HG03558 (cell line): Measurements from ENCODE around the gene PLAC1.

Experiments used
- ATAC-seq: cut with Tn5 transposase; IDR thresholded peaks from one replicate; pipeline ENCODE4 v1.9.1; 2021; ENCODE audit warnings: moderate number of reproducible peaks; ENCODE audit not compliant: unreplicated experiment; ENCODE audit errors: extremely low read depth

Gene PLAC1

DNA sequence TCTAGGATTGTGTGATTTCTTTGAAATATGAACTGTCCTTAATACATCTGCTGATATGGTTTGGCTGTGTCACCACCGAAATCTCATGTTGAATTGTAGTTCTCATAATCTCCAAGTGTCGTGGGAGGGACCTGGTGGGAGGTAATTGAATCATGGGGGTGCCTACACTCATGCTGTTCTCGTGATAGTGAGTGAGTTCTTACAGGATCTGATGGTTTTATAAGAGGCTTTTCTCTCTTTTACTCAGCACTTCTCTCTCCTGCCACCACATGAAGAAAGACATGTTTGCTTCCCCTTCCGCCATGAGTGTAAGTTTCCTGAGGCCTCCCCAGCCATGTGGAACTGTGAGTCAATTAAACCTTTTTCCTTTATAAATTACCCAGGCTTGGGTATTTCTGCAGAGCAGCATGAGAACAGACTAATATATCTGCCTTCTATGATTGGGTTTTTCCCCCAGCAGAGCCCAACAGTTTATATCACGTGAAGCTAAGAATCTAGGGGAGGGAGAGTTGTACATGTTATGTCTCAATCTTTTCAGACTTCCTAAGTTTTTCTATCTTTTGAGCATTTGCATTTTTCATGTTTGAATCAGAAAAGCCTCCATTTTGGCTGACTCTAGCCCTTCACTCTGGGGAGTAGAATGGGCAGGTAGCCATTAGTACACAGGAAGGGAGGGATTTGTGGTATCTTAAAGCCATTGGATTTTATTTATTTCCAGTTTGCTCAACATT is 58.9 kb downstream of the PLAC1 start:
- ATAC-seq, result no peak

GRCh38 chrX:134592303-134592702 is 66.0 kb downstream of the PLAC1 start:
- ATAC-seq, result no peak

DNA sequence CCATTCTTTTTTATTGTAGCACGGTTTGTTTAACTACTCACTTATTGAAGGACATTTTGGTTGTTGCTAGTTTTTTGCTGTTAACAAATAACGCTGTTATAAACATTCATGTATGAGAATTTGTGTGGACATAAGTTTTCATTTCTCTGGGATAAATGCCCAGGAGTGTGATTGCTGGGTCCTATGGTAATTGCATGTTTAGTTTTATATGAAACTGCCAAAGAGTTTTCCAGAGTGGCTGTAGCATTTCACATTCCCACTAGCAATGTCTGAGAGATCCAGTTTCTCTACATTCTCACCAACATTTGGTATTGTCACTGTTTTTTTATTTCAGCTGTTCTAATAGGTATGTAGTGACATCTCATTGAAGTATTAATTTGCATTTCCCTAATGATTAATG is 66.8 kb downstream of the PLAC1 start:
- ATAC-seq, result no peak

DNA sequence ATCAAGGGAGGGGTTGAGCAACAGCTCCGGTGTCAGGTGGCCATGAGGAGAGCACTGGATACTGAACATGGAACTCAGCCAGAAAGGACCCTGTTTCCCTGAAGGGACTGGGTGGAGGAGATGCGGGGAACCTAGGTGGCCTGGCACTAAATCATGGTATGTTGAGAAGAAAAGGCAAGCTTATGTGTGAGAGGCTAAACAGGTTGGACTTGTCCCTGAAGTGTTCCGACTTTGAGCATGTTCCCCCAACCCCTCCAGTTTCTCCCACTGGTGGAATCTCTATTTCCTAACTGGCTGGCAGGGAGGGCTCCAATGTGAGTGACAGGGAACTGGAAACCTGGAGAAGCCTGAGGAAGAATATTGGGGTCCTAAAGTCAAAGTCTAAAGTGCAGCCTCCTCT is 69.5 kb downstream of the PLAC1 start:
- no peak for ATAC-seq

DNA sequence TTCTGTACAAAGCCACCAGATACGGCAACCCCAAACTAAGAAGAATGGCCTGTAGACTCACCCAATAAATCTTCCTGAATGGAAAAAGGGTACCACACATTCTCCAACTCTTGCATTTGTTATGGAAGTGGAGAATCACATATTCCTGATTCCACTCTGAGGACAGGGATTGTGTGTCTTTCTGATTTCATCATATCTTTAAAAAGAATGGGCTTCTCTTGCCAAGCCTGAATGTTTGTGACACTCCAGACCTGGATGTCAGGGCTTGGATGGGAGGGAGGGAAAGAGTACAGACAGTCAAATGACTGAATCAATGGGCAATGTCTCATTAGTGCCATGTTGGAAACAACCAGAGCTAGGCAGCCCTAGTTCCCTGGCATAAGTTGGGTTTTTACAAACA is 77.4 kb downstream of the PLAC1 start:
- no peak for ATAC-seq

DNA sequence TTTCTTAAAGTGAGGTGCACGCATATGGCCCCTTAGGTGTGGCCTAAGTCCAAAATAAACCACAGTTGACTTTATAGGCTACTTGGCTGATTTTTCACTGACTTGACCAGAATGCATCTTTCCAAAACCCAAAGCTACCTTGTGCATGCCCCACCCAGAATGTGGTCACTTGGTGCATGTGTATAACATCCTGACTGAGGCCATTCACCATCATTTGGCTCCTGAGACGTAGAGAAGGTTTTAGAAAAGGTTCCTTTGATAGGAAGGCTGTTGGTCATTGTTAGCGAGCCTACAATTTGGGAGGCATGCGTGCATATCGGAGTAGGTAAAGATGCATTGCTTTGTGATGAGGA is 84.6 kb downstream of the PLAC1 start:
- no peak for ATAC-seq

- no peak for ATAC-seq
Observed at GRCh38 chrX:134572816-134573682, 85.2 kb downstream of the PLAC1 start.

DNA sequence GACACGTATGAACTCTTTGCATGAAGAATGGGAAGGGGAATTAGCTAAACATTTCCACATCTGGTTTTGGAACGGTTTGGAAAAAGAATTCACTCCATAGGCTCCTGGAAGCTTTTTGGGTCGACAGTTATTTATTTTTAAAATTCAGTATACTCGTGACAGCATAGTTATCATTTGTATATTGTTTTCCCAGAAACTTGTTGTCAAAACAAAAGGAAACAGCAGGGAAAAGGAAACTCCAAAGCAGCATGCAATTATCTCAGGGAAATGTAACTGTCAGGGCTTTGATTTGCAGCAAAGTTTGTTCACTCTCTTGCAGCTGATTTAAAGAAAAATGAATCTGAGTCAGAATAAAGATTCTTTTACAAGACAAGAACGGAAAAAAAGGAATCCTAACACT is 86.5 kb downstream of the PLAC1 start:
- no peak for ATAC-seq

DNA sequence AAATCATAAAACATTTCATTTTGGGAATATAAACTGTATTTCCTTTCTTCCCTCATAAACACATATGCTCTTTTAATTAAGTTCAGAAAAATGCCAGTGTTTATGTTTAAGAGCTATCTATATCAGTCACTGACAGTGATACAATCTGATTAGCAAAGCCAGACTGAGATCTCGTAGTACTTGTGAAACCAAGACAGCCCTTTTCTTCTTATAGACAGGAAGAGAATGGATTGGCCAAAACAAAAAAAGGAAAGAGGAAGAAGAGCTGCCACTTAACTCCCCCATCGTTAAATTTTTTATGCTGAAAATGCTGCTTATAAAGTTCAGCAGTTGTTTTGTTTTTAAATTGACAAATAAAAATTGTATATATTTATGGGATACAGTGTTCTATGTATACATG is 87.4 kb downstream of the PLAC1 start:
- no peak for ATAC-seq

- ATAC-seq, result no peak
Observed at GRCh38 chrX:134570509-134570846, 87.8 kb downstream of the PLAC1 start.

DNA sequence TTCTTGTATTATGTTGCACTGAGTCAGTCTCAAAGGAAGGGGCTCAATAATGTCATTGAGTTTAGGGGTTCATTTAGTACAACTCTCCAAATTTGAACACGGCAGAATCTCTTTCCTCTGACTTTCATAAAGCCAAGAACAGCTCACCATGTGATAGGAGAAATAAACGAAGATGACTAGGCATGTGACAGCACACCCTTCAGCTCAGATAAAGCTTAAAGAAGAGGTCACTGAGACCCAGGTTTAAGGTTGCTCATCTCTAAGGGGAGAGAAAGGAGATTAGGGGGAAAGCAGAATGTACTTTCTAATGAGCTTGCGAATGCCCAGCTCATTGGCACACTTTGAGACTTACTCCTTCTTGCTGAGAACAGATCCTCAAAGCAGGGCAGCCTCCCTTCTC is 89.0 kb downstream of the PLAC1 start:
- ATAC-seq, result no peak

DNA sequence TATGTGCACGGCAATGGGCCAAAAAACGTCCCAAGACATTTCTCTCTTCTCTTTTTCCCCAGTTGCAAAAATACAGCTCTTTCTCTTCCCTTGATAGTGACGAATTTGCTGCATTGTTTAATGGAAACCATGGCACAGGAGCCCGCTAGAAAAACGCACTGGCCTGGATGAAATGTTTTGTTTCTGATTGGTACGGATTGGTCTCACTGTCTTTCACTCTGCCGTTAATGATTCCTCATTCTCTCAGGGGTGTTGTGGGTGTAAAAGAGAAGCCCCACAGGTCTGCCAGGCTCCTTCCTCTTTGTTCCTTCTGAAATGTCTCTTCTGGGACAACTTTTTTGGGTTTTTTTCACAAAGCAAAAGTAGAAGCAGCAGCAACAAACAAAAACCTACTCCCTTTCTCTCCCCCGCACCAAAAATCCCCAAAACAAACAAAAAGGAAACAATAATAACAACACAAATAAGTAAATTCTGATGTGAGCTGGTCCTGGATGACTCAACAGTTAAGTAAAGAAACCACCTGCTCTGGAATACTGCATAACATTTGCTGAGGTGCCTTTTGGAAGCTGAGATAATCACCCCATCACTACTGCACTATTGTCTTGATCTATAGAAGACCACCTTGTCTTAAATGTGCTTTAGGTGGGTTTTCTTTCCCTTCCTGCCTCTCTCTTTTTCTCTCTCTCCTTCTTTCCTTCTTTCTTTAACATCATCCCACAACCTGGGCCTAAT is 89.8 kb downstream of the PLAC1 start:
- no peak for ATAC-seq

- ATAC-seq, result no peak
Observed at GRCh38 chrX:134566506-134566905, 91.8 kb downstream of the PLAC1 start.

DNA sequence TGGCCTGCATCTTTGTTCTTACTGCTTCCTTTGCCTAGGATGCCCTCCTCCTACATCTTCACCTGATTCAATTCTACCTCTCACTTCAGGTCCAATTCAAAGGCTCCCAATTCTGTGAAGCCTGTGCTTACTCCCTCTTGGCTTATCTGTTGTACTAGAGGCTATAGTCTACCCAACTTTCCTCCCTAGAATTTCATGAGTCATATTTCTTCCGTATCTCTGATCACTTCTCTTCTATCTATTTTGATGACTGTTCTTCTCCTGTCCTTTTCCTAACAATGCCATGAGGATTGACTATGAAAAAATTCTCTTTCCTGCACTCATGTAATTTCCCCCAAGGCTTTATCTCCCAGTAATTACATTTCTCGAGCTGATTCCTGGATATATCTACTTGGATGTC is 96.3 kb downstream of the PLAC1 start:
- ATAC-seq, result no peak

GRCh38 chrX:134558133-134558532 is 100.1 kb downstream of the PLAC1 start:
- no peak for ATAC-seq

GRCh38 chrX:134554291-134554690 is 104.0 kb downstream of the PLAC1 start:
- no peak for ATAC-seq

GRCh38 chrX:134552351-134552750 is 105.9 kb downstream of the PLAC1 start:
- ATAC-seq, result no peak

DNA sequence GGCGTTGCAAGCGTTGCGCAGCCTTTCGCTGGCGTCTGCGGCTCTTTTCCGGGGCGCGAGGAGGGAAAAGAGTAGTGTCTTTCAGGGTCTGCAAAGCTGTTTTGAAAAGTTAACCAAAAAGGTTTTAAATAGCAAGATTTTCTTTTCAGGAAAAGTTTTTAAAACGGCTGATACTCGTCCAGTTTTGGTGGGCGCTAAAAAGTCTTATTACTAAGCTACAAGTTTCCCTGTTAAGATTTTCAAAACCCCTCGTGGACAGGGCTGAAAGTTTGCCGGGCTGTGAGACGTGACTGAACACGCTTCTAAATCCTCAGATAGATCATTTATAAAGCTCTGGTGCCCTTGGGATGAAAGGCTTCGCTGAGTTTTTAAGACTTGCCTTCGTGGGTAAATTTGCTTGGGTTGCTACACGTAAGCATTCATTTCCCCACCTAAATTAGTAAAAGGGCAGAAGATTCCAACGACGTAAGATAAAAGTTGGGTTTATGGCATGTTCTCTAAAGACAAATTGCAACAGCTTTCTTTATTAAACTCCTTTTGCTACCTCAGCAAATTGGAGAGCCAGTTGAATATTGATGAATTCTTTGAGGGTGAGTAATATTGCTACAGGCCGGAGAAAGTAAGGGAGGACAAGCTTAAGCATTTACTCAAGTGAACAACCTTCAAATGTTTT is 106.8 kb downstream of the PLAC1 start:
- no peak for ATAC-seq

DNA sequence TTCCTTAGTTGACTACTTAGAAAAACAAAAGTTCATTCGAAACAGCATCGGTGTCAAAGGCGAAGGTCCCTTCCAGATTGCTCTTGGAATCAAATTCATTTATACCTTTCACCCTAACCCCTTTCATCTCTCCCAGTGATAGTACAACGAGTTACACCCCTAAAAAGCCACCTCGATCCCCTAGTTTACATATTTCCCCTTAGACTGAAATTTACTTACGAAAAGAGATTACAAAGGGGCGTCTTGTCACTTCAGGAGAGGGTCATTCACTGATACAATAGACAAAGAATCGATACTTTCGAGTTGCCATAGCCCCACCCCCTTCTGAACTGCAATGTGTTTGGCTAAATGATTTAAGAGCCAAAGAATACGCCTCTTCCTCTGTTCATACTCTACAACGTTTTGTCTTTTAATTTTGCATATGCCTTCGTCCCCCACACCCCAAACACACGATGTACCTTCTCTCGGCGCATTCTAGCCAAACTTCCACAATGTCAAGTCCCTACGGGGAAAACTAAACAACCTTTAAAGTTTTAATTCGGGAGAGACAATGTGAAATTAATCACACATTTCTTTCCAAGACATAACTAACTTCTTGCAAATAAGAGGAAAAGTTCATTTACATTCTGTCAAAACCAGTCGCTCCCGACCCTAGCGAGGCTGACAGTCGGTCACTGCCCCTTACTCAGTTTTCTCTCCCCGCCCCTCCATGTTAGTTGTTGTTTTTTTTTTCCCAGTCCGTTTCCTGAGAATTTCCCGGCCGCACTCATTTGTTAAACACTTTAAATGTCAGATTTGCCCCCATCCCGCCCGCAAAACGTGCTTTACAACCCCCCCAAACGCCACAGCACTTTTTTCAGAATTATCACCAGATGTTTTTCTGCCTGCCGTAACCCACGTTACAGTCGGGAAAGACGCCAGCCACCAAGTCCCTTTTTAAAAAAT is 109.7 kb downstream of the PLAC1 start:
- ATAC-seq, result no peak
